GM19467 (cell line): ENCODE data around the gene SELENOM.

Source experiments
- ATAC-seq: cut with Tn5 transposase; IDR thresholded peaks from one replicate; pipeline ENCODE4 v1.9.1; 2021; ENCODE audit warnings: mild to moderate bottlenecking, moderate library complexity; ENCODE audit not compliant: unreplicated experiment

Gene SELENOM

DNA sequence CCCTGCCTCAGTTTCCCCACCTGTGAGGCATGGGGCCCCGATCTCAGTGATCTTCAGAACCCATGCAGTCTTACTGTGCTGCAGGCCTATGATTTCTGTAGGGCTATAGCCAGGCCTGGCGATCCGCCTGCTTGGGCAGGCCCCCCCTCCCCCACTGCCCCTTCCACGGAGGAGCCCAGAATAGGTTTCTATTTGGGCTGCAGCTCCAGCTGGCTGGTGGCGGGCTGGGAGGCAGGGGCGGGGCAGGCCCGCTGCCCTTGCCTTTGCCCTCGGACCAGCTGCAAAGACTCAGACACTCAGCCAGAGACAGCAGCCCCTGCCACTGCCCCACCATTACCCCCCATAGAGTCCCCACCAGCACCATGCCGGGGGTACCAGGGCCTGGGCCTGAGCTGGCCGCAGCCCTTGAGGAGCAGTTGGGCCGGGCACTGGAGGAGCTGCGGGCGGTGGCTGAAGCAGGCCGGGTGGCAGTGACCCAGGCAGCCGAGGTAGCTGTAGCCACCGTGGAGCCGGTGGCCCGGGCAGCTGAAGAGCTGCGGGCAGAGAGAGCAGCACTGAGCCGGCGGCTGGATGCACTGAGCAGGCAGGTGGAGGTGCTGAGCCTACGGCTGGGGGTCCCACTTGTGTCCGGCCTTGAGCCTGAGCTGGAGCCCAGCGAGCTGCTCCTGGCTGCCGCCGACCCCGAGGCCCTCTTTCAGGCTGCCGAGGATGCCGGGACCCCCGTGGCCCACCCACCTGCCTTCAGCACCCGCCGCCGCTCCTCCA lies 14.1 kb downstream of the SELENOM start:
- ATAC-seq = no peak

DNA sequence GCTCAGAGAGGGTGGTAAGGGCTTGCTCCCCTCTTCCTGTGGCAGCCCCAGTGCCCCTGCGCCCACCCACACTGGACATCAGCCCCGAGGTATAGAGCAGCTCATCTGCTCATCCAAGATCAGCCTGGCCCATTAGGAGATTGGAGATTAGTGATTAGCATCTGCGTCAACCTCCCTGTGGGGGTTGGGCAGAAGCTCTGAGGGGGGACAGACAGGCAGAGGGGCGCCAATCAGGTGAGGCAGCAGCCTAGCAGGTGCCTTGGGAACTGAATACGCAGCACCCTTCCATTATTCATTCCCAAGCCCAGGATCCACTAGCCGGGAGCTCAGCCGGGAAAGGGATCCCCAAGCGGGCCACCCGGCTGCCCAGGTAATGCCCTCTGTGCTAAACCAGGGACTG lies 15.2 kb downstream of the SELENOM start:
- ATAC-seq = no peak

DNA sequence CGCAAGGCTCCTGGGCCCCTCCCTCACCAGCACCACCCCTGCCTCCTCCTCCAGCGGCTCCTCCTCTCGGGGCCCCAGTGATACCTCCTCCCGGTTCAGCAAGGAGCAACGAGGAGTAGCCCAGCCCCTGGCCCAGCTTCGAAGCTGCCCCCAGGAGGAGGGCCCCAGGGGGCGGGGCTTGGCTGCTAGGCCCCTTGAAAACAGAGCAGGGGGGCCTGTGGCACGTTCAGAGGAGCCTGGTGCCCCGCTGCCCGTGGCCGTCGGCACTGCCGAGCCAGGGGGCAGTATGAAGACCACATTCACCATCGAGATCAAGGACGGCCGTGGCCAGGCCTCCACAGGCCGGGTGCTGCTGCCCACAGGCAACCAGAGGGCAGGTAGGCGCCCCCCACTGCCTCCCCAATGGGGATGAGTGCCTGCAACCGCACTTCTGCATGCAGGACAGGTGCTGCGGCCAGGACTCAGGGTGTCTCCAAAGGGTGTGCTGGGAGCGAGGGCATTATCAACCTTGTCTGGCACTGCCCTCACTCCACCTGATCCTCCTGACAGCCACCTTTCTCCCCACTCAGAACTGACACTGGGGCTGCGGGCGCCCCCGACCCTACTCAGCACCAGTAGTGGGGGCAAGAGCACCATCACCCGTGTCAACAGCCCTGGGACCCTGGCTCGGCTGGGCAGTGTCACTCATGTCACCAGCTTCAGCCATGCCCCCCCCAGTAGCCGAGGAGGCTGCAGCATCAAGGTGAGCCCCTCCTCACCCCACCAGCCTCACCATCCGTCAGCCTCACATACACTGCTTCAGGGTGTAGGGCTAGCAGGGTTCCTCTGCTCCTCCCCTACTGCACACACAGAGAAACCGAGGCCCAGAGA lies 16.0 kb downstream of the SELENOM start:
- no peak for ATAC-seq

DNA sequence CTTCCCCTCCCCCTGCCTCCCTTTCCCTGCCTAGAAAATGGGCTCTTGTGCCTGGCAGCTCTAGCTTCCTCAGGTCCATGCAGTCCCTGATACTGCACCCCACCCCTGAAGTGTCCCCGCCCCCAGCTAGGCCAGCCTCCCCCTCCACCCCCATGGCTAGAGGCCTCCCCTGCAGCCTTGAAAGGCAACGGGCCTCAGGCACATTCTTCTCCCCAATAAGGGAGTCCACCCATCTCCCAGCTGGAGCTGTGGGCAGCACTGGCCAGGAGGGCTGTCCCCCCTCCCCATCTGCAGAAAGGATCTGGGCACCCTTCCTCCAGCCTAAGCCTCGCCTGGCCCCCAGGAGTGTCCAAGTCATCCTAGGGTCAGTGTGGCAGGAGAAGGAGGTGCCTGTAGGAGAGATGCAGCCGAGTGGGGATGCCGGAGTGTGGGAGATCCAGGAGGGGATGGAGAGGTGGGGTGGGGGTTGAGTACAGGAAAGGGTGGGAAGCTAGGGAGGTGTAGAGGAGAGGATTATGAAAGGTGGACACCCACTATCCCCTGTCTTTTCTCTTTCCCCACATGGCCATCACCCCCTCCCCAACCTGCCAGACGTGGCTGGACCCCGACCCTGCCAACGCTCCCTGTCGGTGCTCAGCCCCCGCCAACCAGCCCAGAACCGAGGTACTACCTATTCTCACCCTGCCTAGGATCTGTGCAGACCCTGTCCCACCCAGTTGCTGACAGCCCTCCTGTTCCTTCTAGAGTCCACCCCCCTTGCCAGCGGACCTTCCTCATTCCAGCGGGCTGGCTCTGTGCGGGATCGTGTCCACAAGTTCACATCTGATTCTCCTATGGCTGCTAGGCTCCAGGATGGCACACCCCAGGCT lies 16.9 kb downstream of the SELENOM start:
- ATAC-seq = no peak

DNA sequence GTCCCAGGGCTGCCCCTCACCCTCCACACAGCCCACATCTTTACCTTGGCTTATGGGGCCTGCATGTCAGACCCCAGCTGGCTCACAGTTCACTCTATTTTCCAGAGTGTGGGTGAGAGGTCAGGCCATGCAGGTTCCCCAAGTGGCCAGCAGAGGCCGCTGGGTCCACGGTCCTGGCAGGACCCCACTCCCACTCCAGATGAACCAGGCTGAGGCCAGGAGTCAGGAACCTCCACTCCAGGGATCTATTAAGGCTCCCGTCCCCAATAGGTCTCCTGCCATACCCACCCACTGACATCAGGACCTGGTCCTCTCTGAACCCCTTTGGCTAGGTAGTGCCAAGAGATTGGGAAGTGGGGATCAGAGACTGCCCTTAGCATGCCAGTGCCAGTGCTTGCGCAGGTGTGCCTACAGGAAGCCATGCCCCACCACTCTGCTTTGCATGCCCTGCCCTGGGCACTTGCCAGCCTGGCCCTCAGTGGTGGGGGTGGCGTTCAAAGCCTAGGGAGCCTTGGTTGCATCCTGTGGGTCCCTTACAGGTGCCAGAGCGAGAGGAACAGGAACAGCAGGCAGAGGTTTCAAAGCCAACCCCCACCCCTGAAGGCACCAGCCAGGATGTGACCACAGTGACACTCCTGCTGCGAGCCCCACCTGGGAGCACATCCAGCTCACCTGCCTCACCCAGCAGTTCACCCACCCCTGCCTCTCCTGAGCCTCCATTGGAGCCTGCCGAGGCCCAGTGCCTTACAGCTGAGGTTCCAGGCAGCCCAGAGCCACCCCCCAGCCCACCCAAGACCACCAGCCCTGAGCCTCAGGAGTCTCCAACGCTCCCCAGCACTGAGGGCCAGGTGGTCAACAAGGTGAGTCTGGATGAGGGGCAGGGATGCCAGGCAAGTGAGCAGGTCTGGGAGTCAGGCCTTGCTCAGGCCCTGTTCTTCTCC lies 17.9 kb downstream of the SELENOM start:
- no peak for ATAC-seq

DNA sequence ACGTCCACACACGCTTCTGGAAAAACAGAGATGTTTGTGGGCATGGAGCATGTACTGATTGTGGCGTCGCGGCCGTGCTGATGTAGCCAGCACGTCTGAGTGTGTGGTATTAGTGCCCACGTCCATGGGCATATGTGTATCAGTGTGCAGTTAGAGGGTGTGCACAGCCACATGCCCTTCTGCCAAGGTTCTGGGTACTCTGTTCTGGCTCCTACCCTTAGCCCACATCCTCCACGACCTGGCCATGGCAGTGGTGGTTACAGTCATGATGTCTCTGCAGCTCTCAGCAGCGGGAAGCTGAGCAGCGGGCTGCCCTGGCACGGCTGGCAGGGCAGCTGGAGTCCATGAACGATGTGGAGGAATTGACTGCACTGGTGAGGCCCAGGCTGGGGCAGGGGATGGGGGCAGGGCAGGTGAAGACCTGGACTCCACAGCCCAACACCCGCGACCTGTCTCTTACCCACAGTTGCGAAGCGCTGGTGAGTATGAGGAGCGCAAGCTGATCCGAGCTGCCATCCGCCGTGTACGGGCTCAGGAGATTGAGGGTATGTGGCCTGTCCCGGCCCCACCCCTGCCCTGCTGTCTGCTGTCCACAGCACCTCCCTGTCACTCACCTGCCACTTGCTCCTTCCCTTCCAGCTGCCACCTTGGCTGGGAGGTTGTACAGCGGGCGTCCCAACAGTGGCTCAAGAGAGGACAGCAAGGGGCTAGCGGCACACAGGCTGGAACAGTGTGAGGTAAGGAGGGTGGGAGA lies 19.0 kb downstream of the SELENOM start:
- no peak for ATAC-seq

DNA sequence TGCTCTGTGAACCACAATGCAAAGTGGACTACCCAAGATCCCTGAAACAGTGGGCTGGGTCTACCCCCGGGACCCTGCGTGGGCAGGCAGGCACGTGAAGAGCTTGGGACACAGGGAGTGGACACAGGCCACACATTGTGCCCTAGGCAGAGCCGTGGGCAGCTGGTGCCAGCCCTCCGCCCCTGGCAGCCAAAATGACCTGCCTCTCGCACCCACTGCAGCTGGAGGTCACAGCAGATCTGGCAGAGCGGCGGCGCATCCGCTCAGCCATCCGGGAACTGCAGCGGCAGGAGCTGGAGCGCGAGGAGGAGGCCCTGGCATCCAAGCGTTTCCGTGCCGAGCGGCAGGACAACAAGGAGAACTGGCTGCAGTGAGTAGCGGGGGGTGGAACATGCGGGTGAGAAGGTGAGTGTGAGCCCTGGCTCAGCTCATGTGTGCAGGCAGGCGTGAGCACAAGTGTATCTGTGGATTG lies 19.6 kb downstream of the SELENOM start:
- ATAC-seq = no peak

DNA sequence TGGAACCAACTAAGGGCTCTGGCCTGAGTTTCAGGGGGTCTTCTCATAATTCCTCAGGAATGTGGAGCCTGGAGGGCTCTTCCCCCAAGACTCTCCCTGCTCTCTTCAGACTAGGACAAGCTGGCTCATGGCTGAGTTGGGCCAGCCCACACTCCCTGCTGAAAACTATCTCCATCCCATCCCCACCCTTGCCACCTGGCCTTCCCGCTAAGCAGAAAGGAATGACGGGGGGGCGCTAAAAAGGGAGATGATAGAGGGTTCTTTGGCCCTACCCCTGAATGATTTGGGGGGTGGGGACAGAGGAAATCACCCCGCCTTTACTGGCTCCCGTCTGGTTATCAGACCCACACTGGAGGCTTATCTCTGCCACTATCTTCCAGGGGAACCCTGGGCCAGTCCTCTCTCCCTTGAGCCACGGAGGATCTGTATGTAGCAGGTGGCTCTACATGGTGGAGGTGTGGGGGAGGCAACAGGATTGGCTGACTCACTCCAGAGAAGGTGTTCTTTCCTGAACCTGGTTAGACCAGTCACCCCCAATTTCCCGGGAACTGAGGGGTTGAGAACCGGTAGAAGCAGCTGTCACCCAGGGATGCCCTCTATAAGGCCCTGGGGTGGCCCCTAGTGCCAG lies 20.6 kb downstream of the SELENOM start:
- no peak for ATAC-seq

DNA sequence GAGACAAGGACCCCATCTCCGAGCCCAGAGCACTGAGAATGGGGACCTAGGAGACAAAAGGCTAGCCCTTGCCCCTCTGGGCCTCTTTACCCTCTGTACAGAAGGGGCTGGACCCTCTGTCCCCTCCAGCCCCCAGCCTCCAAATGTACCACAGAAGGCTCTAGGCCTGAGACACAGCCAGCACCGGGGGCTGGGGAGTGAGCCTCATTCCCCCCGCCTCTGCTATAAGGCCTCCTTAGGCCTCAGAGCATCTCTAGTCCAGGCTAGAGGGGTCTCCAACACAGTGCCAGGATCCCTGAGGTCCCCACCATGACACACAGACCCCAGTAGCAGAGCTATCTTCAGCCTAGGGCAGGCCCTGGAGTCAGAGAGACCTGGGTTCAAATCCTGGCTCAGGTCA lies 21.4 kb downstream of the SELENOM start:
- no peak for ATAC-seq

DNA sequence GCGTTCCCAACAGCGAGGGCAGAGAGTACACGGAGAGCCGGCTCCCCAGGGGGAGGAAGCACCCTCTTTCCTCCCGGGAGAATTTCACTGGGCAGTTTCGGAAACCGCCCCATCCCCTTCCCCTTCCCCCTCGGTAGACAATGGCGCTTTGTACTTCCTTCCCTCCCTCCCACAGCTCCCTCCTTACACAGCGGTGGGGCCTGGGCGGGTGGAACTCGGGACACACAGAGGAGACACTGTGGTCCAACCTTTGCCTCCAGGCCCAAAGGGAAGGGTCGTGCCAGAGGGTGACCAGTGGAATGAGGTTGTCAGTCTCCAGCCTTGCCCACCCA lies 21.9 kb downstream of the SELENOM start:
- ATAC-seq = no peak

DNA sequence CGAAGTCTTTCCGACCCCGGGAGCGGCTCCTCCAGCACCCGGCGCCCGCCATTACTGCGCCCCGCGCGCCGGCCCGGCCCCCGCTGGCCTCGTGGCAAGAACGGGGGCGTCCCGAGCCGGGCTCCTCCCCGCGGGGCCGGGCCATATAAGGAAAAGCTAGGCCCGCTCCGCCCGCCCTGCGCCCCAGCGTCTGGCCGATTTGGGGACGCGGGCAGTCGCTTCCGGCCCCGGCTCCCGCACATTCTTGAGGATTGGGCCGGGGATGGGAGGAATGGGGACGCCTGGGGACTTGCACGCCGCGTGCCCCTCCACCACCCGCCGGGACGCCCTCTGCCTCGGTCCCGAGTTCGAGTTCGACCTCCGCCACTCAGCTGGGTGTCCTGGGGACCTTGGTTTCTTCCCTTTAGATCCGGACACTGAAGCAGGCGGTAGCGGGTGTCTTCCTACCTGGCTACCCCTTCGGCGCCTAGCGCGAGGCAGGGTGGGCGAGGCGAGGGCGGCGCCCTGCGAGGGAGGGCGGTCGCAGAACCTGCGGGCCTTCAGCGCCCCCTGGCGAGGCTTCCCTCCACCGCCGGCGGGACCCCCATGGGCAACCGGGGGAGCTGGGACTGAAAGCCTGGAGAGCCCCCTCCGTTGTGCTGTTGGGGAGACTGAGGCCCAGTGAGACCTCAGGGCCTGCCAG lies 22.4 kb downstream of the SELENOM start:
- ATAC-seq = peak; percentile 44

DNA sequence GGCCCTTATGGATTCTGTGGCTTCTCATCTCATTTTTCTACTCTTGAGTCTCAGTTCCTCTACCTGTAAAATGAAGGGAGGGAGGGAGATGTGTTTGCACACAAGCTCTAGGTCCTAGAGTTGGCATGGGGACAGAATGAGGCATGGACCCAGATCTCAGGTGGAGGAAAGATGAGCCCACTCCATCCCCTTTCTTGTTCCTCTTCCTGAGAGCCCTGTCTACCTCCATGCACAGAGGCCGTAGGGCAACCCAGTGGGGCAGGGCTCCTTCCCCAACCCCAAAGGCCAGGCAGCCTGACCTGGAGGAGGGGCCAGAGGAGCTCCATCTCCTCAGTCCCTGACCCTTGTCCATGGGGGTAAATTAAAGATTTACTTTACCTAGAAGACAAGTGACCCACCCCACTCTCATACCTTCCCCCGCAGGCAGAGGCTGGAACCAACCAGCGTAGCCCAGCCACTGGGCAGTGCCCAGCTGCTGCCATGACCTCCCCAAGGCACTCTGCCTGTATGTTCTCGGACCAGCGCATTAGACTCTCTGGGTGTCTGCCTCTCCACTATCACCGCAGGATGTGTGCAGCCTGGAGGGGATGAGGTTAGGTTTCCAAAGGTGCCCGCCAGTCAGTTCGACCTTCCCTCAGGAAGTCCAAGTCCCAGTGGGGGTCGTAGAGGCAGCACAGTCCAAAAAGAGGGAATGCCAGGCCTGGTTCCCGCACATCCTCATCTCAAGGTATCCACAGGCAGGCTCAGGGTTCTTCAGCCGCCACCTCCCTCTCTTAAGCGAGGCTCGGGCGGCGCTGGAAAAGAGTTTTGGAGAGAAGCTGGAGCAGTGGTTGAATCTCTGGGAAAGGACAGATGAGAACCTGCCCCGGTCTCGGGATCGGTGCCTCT lies 23.2 kb downstream of the SELENOM start:
- no peak for ATAC-seq

DNA sequence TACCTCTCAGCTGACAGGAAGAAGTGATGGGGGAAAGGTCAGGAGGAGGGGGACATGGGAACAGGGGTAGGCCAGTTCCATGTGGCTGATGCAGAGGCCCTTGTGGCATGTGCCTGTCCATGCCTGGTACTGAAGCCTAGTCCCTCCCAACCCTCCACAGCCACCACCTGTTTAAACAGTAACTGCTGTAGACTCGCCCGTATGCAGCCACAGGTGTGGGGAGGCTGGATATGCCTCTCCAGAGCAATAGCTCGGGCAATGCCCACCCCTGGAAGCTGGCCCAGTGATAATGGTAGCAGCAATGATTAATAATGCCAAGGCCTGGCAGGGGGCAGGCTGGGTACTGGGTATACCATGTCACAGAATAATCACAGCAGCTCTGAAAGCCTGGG lies 24.0 kb downstream of the SELENOM start:
- no peak for ATAC-seq

DNA sequence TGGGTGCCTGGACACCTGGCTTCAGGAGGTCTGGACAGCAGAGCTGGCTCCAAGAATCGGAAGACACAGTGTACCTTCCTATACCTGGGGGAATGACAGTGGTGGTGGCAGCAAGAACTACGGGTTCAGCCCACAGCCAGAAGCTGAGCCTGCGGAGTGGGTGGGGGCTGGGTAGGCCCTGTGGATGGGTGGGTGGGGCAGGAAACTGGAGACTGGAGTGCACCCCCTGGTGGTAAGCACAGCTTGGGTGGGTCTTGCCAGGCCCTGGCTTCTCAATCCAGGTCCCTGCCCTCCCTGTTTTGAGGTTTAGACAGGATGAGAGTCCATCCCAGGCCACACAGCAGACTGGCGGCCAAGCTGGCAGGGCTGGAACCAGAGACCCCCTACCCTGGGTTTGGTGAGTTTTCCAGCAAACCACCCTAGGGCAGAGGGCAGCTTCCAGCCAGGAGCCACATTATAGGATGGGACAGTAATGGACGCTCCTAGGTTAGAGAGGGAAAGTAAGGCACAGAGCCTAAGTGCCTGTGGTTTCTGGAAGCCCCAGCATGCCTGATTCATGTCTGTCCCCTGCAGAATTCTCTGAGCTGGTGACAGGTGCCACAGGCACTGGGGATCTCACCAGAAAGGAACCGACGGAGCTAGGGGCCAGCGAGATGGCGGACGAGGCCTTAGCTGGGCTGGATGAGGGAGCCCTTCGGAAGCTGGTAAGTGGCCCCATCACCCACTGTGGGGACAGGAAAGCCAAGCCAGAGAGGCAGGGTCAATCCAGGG lies 24.6 kb downstream of the SELENOM start:
- ATAC-seq = no peak

DNA sequence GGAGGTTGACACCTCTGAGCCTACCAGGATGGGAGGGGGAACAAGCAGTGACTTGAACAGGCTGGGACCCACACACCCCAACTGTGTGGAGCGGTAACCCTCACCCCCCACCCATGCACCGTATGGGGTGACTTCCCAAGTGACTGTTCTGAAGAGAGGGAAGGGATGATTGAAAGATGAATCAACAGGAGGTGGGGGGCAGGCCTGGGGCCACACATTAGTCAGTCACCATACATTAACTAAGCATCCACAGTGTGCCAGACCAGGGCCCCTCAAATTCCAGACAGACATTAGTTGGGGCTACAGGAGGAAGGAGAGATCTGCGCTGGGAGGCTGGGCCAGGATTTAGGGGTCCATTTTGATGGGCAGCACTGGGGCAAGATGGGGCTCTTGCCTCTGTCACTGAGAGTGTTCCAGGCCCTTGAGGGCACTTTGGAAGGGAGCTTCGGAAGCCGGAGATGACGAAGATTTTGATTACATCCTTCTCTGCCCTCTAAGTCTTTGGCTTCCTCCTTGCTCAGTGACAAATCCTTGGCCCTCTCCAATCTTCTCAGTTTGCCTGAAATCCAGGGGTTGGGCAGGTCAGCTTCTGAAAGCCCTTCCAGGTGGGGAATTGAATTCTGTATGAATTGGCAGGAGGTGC lies 25.3 kb downstream of the SELENOM start:
- no peak for ATAC-seq
